SK-N-DZ (cell line): ENCODE data around the gene ACTL8.

ENCODE experiments used
- DNase-seq: peaks from one replicate; pipeline ENCODE4 v3.0.0-alpha.2; 2015; ENCODE audit warnings: low spot score

The ACTL8 gene

GRCh38 chr1:17875171-17875881 is 120.2 kb downstream of the ACTL8 start:
- no peak for DNase-seq

DNA sequence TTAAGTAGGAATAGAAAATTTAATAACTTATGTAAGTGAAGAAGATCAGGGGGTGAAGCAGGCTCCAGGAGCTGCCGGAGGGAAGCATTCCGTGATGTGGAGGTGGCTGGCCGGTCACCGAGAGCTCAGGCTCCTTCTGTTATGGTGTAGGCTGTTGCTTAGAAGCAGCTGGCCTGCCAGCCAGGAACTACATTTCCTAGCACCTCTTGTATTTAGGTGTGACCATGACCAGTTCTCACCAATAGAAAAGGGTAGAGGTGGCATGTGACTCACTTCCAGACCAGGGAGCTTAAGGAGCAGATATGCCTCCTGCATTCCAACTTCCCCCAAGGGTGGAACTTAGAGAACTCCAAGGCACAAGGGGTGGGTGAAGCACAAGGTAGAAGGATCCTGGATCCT is 120.7 kb downstream of the ACTL8 start:
- DNase-seq: no peak
